GM19324 (cell line): ENCODE measurements around the gene C1GALT1.
"Not testable (repeated sequence)": the region's sequence is repeated elsewhere in the genome, so short reads cannot be mapped to it uniquely, and the experiment has no call there.

Experiments
- ATAC-seq: cut with Tn5 transposase; IDR thresholded peaks from one replicate; pipeline ENCODE4 v1.9.1; 2021; ENCODE audit warnings: mild to moderate bottlenecking, moderate library complexity; ENCODE audit not compliant: unreplicated experiment, low FRiP score

The C1GALT1 gene

DNA sequence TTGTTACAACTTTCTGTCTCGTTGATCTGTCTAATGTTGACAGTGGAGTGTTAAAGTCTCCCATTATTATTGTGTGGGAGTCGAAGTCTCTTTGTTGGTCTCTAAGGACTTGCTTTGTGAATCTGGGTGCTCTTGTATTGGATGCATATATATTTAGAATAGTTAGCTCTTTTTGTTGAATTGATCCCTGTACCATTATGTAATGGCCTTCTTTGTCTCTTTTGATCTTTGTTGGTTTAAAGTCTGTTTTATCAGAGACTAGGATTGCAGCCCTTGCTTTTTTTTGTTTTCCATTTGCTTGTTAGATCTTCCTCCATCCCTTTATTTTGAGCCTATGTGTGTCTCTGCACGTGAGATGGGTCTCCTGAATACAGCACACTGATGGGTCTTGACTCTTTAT is 17.2 kb downstream of the C1GALT1 start:
- ATAC-seq = not testable (repeated sequence)

DNA sequence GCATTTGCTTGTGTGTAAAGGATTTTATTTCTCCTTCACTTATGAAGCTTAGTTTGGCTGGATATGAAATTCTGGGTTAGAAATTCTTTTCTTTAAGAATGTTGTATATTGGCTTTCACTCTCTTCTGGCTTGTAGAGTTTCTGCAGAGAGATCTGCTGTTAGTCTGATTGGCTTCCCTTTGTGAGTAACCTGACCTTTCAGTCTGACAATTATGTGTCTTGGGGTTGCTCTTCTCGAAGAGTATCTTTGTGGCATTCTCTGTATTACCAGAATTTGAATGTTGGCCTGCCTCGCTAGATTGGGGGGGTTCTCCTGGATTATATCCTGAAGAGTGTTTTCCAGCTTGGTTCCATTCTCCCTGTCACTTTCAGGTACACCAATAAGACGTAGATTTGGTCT is 17.9 kb downstream of the C1GALT1 start:
- ATAC-seq = not testable (repeated sequence)

DNA sequence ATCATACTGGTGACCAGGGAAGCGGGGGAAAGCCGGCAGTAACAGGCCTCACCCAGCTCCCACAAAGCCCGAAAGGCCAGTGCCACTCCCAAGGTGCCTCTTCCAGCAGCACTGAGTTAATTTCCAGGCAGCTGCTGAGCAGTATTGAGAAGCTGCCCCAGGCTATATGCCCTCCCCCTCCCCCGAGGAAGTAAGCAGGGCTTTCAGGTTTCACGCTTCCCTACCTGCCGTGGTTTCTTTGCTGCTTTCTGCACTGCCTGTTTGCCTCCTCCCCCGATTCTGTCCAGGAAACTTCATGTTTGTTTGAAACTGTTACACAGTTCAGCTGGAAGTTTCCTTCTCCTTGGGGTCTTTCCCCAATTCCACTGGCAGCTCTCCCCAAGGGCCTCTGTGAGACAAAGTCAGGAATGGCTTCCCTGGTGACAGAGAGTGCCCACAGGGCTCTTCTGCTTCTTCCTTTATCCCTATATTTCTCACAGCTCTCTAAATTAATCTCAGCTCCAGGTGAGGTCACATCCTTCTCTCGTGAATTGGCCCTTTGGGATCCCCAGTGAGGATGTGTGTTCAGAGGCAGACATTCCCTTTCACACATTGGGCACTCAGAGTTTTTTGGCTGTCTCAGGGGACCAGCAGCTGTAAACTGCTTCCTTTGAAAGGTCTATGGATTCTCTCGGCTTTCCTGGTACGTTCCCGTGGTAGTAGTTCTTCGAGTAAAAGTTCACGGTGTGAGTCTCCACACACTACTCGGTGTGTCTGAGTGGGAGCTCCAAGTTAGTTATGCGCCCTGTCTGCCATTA is 19.4 kb downstream of the C1GALT1 start:
- ATAC-seq = peak; percentile 97

DNA sequence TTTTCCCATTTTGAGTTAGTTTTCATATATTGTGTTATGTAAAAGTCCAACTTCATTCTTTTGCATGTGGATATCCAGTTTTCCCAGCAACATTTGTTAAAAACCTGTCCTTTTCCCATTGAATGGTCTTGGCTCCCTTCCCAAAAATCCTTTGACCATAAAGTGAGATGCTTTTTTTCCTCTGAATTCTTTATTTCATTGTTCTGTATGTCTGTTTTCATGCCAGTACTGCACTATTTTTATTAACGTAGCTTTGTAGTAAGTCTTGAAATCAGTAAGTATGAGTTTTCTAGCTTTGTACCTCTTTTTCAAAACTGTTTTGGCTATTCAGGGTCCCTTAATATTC is 20.0 kb downstream of the C1GALT1 start:
- no peak for ATAC-seq

DNA sequence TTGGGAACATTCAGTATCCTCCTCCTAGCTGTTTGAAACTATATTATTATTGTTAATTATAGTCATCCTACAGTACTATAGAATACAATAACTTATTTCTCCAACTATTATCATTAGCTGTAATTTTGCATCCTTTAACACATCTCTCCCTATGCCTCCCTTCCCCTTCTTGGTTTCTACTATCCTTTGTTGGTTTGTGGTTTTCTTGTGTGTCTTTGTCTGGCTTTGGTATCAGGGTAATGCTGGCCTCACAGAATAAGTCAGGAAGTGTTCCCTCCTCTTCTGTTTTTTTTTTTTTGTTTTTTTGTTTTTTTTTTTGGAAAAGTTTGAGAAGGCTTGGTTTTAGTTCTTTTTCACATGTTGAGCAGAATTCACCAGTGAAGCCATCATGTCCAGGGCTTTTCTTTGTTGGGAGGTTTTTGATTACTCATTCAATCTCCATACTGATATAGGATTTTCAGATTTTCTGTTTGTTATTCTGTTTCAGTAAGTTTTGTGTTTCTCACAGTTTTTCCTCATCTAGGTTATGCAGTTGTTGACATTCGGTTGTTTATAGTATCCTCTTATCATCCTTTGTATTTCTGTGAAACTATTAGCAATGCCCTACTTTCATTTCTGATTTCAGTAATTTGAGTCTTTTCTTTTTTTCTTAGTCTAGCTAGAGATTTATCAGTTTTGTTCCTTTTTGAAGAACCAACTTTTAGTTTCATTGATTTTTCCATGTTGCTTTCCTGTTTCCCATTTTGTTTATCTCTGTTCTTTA is 21.6 kb downstream of the C1GALT1 start:
- ATAC-seq = no peak

- ATAC-seq = no peak
Measured at GRCh38 chr7:7207876-7208275, 25.5 kb downstream of the C1GALT1 start.

DNA sequence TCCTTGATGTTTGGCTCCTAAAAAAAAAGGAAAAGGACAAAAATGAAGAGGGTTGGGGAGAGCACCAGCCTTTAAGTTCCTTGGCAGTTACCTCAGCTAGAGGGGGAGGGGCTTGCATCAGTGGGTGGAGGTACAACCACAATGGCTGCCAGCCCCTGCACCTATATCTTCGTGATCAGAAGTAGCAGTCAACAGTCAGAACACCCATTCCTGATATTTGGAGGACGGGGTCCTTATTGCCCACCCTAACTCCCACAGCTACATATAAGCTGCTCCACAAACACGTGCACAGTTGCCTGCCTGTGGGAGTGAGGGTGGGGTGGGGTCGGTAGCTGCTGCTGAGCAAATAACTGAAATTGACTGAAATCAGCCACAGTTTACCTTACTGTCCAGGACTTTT is 26.2 kb downstream of the C1GALT1 start:
- no peak for ATAC-seq

DNA sequence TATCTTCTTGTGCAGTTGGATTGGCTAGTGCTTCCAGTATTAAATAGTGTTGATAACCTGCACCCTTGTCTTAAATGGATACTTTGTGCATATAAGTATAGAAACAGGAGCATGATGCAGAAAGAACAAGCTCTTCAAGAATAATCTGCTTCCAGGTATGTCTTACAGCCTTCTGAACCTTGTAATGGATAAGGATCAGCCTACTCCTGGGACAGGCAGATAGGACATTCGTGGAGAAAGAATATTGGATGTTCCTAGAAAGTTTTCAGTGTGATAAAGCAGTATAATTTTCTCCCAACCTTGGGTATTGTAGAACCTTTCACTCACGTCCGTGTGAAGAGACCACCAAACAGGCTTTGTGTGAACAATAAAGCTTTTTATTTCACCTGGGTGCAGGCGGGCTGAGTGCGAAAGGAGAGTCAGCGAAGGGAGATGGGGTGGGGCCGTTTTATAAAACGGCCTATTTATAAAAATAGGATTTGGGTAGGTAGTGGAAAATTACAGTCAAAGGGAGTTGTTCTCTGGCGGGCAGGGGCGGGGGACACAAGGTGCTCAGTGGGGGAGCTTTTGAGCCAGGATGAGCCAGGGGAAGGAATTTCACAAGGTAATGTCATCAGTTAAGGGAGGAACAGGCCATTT is 27.2 kb downstream of the C1GALT1 start:
- ATAC-seq = no peak

- no peak for ATAC-seq
Measured at GRCh38 chr7:7210475-7211237, 28.3 kb downstream of the C1GALT1 start.

GRCh38 chr7:7212612-7213011 is 30.3 kb downstream of the C1GALT1 start:
- ATAC-seq = no peak

DNA sequence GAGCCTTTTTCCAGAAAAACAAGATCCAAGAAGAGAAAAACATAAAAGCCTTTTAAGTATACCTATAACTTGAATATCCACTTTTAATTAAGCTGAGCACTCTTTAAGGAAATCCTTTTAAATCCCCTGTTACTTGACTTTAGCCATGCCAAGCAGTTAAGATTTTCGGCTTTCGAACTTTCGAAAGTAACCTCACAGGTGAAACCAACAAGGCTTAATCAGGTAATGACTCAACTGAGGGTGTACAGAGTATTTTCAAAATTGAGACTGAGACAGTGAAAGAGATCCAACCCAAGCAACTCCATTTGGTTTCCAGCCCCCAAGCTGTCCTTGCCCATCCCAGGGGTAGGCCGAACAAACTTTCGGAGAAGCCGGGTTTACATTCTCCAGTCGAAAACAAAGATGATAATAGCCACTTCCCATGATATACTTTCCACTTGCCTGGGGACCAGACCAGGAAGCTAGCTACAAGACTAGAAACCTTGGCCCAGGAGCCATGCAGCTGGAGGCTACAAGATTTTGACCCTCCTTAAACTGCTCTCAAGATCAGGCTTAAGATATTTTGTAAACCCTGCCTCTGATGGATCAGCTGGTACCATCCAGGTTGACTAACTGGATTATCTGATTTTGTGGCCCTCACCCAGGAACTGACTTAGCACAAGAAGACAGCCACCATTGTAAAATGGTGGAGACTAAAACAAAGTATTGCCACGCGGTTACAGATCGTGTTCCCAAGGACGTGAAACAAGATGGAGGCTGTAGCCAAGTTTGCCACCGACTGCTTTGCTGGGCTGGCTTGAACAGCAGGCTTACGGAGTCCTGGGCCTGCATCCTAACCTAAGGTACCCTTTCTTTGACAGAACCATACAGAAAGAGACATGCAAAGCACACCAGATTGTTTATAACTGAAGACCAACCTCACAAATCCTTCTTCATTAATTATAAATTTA is 32.3 kb downstream of the C1GALT1 start:
- ATAC-seq = no peak

DNA sequence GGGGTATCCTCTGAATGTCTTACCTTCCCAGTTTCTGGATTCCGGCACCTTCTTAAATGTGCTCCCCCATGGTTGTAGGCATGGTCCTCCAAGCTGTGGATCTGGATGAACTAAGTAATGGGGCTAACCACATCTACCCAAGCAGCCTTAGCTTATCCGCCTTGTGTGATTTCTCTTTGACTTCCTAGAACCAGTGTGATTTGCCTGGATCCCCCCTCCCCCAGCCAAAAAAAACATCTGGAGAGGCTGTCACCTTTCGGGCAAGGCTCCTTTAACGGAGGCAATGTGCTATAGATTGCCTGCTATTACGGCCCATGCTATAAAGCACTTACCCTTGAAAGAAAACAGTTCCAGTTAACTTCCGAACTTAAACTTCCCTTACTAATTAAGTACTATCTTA is 33.9 kb downstream of the C1GALT1 start:
- ATAC-seq = no peak

GRCh38 chr7:7219216-7219615 is 36.9 kb downstream of the C1GALT1 start:
- ATAC-seq = no peak

GRCh38 chr7:7220821-7221220 is 38.5 kb downstream of the C1GALT1 start:
- ATAC-seq = no peak

DNA sequence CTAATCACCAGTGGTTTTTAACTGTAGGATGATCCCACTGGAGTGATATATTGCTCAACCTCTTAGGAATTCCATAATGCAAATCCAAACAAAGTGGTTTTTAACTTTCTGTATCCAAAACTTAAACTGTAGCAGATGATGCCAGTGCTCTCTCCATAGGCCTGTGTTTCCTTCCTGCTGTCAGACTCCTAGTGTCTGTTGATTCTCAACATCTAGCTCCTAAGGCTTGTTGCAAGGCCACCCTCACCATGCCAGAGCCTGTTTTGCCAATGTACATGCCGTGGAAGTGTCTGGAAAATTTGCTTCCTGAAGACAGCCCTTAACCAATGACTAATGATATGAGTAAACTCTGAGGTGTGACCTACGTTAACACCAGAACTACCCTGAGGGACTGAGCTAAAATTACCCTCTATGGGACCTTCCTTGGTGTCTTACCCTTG is 39.3 kb downstream of the C1GALT1 start:
- no peak for ATAC-seq

DNA sequence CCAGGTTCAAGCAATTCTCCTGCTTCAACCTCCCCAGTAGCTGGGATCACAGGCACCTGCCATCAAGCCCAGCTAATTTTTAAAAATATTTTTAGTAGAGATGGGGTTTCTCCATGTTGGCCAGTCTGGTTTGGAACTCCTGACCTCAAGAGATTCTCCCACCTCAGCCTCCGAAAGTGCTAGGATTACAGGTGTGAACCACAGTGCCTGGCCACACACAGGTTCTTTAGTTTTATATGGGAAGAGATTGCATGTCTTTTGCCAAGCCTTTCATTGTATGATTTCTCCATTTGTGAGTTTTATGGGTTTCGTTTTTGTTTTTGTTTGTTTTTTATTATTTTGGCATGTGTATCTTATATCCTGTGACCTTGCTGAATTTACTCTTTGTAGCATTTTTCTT is 40.9 kb downstream of the C1GALT1 start:
- no peak for ATAC-seq

- ATAC-seq = no peak
Measured at GRCh38 chr7:7226407-7226806, 44.1 kb downstream of the C1GALT1 start.

GRCh38 chr7:7228472-7228871 is 46.1 kb downstream of the C1GALT1 start:
- no peak for ATAC-seq

- ATAC-seq = no peak
Measured at GRCh38 chr7:7228967-7229366, 46.6 kb downstream of the C1GALT1 start.

- no peak for ATAC-seq
Measured at GRCh38 chr7:7231000-7231399, 48.7 kb downstream of the C1GALT1 start.
